ENCODE measurements around the gene GRAMD1B.
A peak's percentile ranks its signal among the peaks of the same experiment; 100 is the strongest.
"Not testable (repeated sequence)": the region's sequence is repeated elsewhere in the genome, so short reads cannot be mapped to it uniquely, and the experiment has no call there.

The GRAMD1B gene

GRCh38 chr11:123505546-123506299 lies 75.7 kb downstream of the GRAMD1B start:
- DNase-seq, result peak in 20 of 56 donors; percentile 8 to 65 (median 24)

DNA sequence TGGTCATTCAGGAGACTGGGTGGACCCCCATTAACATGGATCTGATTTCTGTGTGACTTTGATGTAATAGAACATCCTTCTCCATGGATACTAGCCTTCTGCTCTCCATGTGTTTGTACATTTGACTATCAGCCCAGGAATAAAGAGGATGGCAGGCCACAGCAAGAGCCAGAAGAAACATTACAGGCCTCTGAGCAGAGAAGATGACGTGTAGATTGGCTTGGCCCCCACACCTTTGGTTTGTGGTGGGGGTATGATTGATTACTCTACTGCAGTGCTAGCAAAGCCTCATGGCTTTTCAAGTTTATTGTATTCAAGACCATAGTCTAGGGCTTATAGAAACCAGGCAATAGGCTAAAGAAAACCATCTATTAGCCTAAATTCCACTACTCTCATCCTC lies 77.0 kb downstream of the GRAMD1B start:
- DNase-seq, result no peak

DNA sequence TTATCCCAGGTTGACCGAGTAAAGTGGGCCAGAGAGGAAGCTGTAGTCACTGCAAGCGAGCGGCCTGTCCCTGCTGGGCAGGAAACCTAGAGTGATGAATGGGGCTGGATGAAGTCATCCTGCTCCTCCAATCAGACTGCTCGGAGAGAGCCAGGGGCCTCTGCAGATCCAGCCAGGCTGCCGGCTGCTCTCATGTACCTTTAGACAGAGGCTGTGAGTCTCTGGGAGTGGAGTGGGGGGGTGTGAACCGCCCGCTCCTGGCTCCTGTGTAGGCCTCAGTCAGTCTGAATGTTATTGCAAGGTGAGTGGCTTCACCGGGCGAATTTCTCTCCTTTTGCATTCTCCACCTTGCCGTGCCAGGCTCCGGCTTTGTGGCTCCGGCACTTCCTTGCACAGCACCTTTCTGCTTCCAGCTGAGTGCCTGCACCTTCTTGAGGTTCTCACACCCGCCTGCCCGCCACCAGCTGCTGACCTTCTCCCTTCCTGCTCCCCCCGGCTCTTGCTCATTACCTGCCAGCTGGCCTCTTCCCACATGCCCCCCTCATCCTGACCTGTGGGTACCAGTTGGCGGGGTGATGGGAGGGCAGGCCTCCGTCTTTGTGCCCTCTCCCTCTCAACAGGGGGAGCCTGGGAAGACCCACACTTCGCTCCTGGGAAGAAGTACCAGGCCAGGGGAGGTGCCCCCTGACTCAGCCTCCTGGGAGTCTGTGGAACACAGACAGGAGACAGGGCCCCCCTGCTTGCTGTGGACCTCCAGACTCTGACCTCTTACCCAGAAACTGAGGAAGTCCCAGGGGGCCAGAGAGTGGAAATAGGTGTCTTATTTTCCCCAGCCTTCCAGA lies 79.9 kb downstream of the GRAMD1B start:
- peak in 47 of 56 donors; percentile 17 to 82 (median 58) for DNase-seq

- DNase-seq, result peak in 1 of 56 donors; percentile 7
These were observed 80.5 kb downstream of the GRAMD1B start for GRCh38 chr11:123510579-123510905.

DNA sequence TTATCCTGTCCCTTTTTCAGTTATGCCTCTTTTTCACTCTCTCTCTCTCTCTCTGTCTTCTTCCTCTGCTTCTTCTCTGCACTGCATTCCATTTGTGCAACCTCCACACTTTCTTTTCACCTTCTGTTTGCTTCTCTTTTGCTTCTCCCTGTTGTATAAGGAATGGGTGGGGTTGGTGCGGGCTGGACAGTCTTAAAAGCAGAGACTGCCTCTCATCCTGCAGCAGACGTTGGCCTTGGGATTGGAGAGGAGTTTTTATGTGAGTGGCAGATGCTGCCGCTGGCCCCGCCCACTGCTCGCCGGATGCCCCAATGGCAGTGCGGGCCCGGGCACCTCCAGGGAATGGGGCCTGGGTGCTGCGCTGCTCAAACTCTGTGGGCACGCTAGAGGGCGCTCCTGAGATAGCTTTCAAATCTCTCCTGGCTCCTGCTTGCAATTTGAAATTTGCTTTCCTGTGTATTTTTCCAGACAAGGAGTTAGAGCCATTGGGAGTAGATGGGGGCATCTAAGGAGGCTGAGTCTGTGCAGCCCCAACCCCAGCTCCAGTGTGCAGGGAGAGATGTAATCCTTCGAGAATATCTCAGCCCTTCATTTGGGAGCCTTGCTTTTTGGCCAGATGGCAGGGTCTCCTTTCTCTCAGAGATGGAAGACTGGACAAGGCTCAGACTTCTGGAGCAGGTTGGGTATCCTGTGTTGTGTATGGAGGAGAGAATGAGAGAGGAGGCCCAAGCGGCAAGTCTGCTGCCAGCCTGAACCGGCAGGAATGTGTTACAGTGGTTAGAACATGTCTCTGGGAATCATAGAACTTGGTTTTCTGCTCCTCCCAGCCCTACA lies 81.2 kb downstream of the GRAMD1B start:
- peak in 55 of 56 donors; percentile 40 to 94 (median 83) for DNase-seq

DNA sequence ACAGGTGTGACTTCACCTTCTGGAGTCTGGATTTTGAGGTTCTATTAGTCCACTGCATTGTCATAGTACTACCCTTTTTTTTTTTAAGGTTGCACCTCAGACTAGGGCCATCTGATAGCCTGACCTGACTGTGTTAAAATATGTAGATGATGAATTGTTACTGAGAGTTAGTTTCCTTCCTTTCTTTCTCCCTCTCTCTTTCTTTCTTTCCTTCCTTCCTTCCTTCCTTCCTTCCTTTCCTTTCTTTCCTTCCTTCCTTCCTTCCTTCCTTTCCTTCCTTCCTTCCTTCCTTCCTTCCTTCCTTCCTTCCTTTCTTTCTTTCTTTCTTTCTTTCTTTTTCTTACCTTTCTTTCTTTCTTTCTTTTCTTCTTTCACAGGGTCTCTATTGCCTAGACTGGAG lies 83.2 kb downstream of the GRAMD1B start:
- not testable (repeated sequence) for DNase-seq

DNA sequence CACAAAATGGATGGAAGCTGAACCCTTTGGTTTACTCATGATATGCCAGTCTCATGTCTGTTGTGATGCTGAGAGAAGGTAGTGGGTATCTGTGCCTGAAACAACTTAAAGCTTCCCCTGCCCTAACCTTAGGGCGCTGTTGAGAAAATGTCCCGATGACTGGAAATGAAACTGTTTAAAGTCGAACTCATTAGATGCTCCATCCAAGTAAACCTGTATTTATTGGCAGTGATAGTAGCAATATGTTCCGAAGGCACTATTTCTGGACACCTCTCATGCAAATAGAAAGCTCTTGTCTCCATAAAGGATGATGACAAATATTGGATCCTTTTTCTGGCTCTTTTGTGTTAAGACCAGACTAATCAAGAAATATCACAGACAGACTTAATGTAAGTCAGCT lies 86.2 kb downstream of the GRAMD1B start:
- DNase-seq, result no peak

- DNase-seq, result peak in 2 of 56 donors; percentile 11 to 14
These were observed 87.7 kb downstream of the GRAMD1B start for GRCh38 chr11:123517559-123518364.

- no peak for DNase-seq
These were observed 88.5 kb downstream of the GRAMD1B start for GRCh38 chr11:123518496-123519054.

- peak in 23 of 56 donors; percentile 10 to 70 (median 34) for DNase-seq
These were observed 89.2 kb downstream of the GRAMD1B start for GRCh38 chr11:123519055-123519796.

GRCh38 chr11:123519797-123520193 lies 89.7 kb downstream of the GRAMD1B start:
- DNase-seq, result no peak

GRCh38 chr11:123520476-123520875 lies 90.4 kb downstream of the GRAMD1B start:
- not testable (repeated sequence) for DNase-seq

GRCh38 chr11:123521001-123521400 lies 90.9 kb downstream of the GRAMD1B start:
- no peak for DNase-seq

DNA sequence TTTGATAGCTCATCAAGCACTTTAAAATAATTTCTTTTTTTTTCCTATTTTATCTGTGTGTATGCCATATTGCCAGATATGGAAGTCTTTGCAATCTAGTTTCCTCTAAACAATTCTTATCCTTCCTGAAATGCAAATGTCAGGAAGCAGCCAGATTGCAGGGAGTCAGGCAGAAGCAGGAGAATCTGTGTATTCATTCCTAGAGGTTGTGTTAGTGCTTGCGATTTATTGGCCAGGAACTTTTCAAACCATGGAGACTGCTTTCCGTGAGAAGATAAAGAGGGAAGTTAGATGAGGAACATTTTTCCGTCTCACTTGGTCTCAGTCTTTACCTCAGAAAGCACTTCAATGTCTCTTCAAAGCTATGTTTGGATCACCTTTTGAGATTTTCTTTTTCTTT lies 91.9 kb downstream of the GRAMD1B start:
- no peak for DNase-seq

DNA sequence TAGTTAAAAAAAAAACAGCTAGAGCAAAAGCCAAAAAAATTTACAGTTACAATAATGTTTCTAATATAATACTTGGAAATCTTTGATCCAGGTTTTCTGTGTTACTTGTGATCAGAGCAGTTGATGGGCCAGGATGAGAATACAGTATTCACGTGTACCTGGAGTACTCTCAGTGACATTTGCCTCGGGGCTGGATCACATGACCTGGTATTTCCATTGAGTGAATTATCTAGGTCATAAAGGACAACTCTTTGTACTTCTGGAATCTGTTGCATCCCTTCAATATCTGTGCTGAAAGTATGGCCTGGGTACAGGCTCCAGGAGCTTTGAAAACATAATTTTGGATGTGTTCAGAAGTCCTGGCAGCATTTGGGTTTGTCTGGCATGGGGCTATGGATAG lies 93.5 kb downstream of the GRAMD1B start:
- no peak for DNase-seq

DNA sequence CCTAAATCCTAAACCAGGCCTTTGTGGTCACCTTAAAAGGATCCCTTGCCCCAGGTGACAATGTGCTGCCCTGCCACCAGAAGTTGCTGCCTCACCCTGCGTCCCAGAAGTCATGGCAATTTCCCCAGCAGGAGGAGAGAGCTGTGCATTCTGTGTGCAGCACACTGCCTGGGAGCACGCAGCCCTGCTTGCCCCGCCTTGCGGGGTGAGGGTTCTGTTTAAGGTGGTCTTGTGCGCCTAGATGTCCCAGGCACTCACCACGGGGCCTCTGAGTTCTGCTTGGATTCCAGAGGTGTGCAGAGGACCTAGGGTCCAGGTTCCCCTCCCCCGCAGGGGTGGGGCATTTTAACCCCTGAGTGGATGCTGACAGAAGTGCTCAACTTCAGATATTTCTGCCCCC lies 95.0 kb downstream of the GRAMD1B start:
- DNase-seq, result peak in 6 of 56 donors; percentile 29 to 46 (median 38)

DNA sequence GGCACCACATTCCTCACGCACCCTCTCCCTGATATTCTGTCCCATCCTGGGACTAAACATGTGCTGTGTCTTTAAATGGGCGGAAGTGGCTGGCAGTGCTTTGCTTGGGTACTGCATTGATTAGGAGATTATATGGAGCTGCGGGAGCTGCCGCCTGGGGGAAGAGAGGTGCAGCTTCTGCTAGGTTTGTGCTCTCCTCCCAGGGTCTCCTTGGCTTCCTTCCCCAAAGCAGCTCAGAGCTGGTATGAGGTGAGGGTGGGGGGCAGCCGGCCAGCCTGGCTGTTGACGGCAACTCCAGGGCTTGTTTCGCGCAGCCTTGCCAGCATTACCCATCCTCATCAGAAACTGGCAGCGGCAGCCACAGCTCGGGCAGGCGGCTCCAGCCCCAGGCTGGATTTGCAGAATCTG lies 95.4 kb downstream of the GRAMD1B start:
- peak in 32 of 56 donors; percentile 15 to 72 (median 38) for DNase-seq

DNA sequence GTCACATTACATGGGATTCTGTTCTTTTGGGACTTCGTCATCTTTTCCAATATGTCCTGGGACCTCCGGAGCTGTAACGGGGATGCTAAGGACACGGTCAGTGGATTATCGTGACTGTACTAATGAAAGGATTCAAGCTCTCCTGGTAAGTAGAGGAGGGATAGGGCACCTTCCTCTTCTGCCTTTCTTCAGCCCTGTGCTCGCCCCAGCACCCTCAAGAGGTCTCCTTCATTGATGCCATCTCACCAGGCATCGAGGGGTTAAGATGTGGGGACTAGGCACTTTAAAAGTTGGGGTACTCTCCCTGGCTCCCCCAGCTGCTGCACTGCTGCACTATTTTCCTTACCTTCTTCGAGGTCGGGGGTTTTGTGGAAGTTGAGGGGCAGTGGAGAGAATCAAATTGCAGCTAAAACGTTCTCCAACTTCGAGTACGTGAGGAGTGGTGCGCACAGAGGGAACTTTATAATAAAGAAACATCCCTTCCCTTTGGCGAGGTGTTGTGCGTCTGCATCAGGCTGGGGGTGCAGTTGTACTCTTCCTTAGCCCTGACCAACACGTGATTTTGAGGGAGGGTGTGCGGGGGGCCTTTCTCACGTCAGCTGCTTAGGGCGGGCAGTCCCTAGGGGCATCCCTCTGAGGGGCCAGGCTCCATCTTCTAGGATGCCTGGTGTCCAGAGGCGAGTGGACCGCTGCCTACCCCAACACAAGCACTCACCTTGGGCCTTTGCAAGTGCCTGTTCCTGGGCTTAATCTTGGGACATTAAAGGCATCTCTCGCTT lies 96.1 kb downstream of the GRAMD1B start:
- peak in 29 of 56 donors; percentile 9 to 64 (median 34) for DNase-seq

GRCh38 chr11:123526918-123527317 lies 96.8 kb downstream of the GRAMD1B start:
- DNase-seq, result no peak
